Stimulated activated CD4-positive, alpha-beta T cell treated with anti-CD3 and anti-CD28 coated beads, Interleukin-4, amount 100 ng/mL, for 48 hours (primary cell): ENCODE measurements around the gene TIGAR.
A peak's percentile ranks its signal among the peaks of the same experiment; 100 is the strongest.

Experiments
- DNase-seq, 2 donors: peaks; one replicate each; pipeline ENCODE4 v3.0.0-alpha.2; 2020; ENCODE audit warnings: low read depth in 2 of 2

Gene TIGAR

GRCh38 chr12:4282892-4283511, 38.0 kb upstream of the TIGAR start:
- DNase-seq = no peak

- DNase-seq = no peak
These were observed 37.3 kb upstream of the TIGAR start for GRCh38 chr12:4283512-4284255.

- no peak for DNase-seq
These were observed 36.7 kb upstream of the TIGAR start for GRCh38 chr12:4284306-4284705.

GRCh38 chr12:4285070-4285469, 35.9 kb upstream of the TIGAR start:
- no peak for DNase-seq

- DNase-seq = no peak
These were observed 34.8 kb upstream of the TIGAR start for GRCh38 chr12:4286228-4286627.

GRCh38 chr12:4286771-4287317, 34.2 kb upstream of the TIGAR start:
- no peak for DNase-seq

- no peak for DNase-seq
These were observed 33.4 kb upstream of the TIGAR start for GRCh38 chr12:4287325-4288211.

GRCh38 chr12:4288296-4289131, 32.5 kb upstream of the TIGAR start:
- DNase-seq = no peak

GRCh38 chr12:4289231-4289878, 31.7 kb upstream of the TIGAR start:
- DNase-seq = no peak

- DNase-seq = no peak
These were observed 30.8 kb upstream of the TIGAR start for GRCh38 chr12:4289998-4290790.

GRCh38 chr12:4292341-4293073, 28.5 kb upstream of the TIGAR start:
- DNase-seq = no peak

- DNase-seq = peak in 1 of 2 donors; percentile 43
These were observed 27.6 kb upstream of the TIGAR start for GRCh38 chr12:4293299-4293965.

GRCh38 chr12:4293966-4294505, 27.0 kb upstream of the TIGAR start:
- no peak for DNase-seq

GRCh38 chr12:4296751-4297150, 24.3 kb upstream of the TIGAR start:
- no peak for DNase-seq

GRCh38 chr12:4297617-4298016, 23.4 kb upstream of the TIGAR start:
- DNase-seq = no peak

GRCh38 chr12:4300883-4301282, 20.1 kb upstream of the TIGAR start:
- no peak for DNase-seq

GRCh38 chr12:4301932-4302501, 19.0 kb upstream of the TIGAR start:
- no peak for DNase-seq

GRCh38 chr12:4302881-4303280, 18.1 kb upstream of the TIGAR start:
- DNase-seq = no peak
